ENCODE data around the gene HES6.
"Not testable (repeated sequence)": the region's sequence is repeated elsewhere in the genome, so short reads cannot be mapped to it uniquely, and the experiment has no call there.

The HES6 gene

DNA sequence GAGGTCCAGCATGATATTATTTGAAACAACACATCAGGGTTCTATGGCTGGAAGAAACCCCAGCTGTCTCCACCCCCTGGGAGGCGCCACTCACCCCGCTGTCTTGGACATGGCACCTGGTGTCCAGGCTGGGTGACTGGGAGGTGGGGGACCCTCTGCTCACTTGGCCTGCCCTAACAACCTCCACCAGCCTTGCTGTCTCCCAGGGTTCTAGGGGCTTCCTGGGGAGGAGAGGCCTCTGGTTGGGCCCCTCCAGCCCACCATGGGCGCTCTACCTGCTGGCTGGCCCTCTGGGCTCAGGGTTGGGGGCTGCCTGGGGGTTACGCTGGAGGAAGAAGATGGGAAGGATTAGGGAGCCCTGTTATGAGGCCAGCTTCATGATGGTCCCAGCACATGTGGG, 32.3 kb upstream of the HES6 start:
- DNase-seq = no peak

DNA sequence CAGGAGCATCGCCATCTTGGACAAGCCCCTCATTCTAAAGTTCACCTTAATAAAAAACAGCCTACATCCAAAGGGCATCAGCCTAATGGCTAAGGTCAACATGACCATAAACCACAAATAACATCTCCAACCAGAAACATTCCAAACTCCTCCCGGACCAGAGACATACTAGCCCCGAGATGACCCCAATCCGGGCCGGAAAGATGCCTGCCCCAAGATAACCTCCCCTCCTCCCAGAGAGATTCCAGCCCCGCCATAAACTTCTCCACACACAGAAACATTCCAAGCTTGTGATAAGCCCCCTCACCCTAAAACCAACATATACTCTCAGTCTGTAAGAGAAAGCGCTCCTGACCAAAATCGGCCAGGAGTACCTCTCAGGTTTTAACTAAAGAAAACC, 31.8 kb upstream of the HES6 start:
- DNase-seq = not testable (repeated sequence)

DNA sequence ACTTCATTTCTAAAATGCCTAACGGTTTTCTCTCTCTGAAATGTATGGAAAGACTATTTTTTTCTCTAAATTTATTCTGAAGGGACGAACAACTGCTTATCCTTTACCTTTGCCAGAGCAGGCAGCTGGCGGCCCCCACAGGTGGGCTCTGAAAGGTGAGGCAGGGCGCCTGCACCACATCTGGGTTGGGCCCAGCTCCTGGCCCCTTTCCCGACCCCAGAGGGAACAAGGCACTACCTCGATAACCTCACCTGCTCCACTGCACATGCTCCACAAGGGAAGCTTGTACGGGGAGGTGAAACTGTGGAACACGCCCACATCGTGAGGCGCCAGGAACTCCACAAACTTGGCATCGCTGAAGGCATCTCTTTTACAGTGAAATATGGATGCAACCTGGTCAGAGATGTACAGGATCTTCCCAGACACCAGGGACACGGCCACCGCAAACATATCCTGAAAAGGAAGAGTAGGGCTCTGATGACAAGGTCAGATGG, 31.3 kb upstream of the HES6 start:
- DNase-seq = no peak

DNA sequence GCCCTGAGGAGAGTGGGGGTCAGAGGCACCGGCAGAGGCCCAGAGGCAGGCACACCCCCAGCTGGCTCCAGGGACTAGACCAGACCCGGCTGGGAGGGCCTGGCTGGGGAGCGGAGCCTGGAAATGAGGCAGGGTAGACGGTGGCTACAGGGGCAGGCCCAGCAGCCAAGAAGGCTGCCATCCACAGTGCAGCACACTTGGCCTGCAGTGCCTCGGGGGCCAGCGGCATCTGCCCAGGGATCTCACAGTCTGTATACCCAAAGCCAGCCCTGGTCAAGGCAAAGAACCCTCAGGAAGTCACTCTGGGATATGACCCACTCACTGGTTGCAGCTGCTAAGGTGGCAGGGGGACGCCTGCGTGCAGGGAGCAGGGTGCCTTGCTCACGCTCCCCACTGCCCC, 30.8 kb upstream of the HES6 start:
- DNase-seq = no peak

DNA sequence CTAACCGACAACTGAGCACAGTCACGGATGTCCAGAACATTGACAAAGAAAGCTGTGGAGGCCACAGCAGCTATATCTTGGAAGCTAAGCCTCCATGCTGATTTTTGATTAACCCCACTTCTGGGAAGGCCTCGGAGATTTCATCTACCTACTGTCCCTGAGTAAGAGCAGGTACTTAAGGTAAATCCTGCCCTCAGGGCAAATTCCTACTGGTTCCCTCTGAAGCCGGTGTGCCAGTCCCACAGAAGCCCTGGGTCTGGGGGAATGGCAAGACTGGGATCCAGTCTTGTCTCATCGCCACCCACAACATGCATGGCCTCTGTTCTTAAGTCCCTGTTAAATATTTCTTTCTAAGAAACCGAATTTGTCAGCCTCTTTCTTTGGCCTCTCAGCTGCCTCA, 29.9 kb upstream of the HES6 start:
- DNase-seq = no peak

DNA sequence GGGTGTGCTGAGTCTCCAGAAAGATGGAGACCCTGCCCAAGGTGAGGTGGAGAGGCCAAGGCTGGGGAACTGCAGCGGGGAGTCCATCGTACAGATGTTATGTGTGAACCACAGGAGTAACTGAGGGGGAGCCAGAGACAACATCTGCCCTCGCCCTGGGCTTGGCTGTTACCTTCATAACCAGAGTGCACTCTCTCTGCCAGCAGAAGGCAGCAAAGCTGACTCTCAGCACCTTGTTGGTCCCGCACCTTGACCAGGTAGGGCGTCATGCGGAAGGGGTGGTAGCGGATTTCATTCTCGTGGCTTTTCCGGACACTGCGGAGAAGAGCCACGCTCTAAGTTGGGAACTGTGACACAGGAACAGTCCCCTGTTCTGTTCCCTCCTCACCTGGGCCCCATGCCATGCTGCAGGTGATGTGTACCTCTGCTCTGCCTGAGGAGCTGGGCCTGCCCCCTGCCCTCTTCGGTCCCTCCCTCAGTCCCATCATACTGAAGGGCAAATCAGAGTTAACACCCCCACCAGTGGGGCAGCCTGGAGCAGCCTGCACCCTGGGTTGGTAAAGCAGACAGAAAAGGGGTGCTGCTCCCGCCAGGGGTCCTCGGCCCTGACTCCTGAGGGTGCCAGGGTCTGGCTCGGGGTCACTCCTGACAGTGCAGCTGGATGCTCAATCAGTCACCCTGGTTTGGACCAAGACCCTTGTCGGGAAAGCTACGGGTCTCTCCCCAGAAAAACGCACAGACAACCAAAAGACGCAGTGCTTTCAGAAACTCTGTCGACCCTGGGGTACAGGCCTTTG, 28.2 kb upstream of the HES6 start:
- DNase-seq = no peak

DNA sequence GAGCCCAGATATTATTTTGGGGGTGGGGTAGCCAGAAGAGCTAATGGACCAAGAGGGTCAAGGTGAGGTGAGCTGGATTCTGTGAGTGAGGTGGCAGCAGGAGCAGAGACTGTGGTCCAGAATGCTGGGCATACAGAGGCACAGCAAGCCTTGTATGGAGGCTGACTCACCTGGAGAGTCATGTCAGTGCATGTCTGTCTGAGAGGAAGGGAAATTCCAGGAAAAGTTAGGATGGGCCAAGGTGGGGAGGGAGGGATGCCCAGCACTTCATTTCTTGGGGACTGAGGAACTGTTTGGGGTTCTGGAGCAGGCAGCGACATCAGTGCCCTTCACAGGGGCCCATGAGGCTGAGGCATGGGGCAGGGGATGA, 27.5 kb upstream of the HES6 start:
- no peak for DNase-seq

DNA sequence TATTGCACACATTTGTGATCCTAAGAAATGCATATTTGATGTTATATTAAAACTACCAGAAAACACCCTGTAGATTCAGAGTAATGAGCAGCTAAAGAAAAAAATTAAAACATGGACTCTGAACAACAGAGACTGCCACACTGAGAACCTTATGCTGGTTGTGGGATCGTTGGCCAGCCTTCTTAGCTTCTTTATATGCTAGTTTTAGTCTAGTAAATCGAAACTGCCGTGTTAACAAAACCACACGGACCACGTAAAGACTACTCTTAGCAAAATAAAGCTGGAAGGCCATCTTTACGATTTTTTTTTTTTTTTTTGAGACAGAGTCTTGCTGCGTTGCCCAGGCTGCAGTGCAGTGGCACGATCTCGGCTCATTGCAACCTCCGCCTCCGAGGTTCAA, 25.8 kb upstream of the HES6 start:
- DNase-seq = no peak

DNA sequence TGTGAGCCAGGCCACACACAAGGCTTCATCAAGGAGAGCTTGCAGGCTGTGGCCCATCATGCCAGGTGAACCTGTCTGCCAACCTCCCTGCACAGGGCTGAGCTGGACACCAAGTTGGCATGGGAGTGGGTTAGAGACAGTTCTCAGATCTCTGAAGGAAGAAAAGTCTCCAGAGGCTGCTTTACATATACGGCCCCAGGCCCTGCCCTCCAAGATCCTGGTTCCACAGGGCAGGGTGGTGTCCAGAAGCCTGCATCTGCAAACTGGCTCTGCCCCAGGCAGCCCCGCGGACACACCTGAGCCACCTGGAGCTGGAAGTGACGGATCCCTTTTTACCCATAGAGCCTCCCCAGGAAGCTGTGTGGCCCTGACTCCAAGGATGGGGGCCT, 24.2 kb upstream of the HES6 start:
- no peak for DNase-seq

DNA sequence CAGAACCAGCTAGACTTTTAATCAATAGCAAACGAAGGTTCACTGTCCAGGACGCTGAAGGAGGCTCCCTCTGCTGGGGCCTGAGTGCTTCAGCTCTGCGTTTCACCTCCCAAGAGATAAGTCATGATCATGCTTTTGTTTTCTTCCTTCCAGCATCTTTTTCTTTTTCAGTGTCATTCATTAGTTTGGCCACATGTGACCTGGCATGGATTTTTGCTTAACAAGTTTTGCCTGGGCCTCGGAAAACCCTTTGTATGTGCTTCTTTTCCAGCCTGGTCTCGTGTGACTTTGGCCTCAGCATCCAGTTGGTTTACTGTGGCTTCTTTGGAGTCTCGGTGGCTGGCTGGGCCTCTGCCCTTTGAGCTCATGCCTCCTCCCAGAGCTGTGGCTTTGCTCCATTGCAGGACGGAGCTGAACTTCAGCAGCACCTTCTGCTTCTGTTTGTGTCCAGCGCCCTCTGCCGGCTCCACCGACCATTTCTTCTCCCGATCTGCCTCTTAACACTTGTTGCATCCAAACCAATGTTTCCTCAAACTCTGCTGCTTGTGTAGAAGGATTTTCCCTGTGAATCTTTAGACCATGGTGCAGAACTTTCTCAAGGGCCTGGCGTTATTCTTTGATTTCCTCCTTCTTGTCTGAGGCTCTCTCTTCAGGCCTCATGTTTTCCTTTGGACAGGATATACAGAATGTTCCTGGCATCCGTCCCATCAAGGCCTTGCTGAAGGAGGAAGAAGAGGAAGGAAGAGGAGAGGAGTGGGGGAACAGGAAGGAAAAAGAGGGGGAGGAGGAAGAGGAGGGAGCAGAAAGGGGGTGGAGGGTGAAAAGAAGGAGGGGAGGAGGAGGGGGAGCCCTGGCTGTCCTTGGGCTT, 23.6 kb upstream of the HES6 start:
- peak; percentile 92 for DNase-seq

DNA sequence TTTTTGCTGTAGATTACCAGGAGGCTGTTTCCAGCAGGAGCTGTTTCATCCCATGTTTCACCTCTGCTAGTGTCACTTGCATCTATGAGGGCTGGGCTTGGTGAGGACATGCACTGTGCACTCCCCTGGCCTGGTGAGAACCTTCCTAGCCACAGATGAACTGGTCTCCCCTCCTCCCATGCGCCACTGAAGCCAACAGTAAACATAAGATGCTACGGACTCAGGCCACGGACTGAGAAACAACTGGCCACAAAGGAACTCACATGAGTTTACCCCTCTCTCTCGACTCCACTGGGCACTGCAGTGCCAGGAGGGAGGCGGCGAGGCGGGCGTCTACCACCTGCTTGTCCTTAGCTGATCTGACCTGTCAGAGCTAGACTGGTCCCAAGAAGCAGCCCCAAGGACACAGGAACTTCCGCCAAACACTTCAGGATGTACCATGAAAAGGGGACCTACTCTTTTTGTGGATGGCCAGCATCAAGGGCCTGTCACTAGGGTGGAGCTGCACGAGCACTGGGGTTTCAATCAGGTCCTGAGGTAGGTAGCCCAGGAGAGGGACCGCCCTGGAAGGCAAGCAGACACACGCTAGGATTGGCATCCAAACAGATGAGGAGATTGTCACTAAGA, 22.8 kb upstream of the HES6 start:
- no peak for DNase-seq

DNA sequence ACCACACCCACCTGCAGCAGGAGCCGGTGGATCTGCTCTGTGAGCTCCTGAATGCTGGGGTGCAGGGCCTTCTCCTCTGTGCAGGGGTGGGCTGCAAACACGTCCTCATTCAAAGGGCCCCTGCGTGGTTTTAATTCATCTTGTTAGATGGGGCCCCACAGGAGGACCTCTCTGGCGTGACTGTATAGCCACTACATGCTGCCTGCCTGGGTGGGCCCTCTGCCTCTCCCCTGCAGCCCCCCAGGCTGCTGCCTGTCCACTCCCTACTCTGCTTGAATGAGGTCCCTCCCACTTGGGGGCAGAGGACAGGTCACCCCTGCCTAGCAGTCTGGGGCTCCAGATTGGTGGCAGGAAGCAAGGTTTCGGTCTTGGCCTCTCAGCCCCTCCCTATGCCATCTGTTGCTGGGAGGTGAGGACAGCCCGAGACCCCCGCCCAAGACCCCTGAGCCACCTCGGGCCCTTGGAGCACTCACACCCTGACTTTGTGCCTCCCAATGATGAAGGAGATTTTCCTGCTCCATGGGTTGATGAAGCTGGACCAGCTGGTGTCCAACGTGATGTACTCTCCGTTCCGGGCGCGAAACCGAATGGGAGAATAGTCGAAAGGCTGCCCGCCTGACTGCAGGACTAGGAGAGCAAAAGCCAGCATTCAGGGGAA, 22.0 kb upstream of the HES6 start:
- DNase-seq = no peak

DNA sequence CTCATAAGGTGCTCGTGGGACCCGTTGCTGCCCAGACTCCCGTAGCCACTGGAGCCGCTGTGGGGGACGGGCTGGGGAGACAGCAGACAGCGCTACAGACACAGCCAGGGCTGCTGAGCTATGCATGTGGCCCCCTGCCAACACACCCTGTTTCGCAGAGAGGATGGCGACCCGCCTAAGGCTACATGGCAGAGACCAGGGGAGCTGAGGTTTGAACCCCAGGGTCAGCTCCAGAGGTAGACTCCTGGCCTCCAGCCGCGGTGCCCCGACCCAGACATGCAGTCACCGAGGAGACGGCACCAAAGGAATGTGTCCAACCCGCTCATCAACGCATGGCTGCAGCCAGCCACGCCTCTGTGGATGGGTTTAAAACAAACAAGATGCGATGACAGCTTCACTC, 21.0 kb upstream of the HES6 start:
- no peak for DNase-seq

DNA sequence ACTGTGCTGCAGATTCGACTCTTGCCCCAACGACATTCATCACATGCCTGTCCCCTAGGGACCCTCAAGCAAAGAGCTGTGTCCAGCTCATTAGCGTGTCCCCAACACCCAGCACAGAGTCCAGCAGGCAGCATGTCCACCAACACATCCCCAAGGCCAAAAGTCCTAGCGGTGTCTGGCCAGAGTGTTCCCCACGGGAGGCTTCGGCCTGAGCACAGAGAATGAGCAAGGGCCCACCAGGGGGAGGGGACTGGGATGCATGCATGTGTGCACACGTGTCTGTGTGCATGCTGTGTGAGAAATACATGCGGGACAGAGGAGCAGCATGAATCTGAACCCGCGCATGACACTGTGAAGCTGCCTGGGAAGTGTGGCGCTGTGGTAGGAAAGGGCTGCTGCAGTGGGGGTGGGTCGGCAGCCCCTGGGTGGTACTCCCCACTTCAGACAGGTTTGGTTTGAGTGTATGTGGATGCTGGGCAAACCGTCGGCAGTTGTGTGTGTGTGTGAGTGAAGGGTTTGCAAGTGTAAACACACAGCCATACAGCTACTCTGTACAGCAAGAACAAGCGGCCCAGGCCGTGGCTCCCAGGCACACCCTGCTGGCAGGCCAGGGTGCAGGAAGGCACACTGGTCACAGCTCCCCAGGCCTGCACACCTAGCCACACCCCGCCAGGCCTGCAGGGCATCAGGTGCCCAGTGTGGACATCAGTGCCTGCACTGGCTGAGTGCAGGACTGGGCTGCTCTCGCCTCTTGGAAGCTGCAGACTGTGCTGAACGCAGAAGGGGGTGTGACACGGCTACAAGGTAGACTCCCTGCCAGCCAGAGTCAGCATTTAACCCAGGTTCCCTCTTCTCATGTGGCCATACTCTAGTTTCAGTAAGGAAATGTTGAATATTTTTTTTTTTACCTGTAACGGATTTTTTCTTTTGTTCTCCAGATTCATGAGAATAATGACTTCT, 19.5 kb upstream of the HES6 start:
- no peak for DNase-seq

DNA sequence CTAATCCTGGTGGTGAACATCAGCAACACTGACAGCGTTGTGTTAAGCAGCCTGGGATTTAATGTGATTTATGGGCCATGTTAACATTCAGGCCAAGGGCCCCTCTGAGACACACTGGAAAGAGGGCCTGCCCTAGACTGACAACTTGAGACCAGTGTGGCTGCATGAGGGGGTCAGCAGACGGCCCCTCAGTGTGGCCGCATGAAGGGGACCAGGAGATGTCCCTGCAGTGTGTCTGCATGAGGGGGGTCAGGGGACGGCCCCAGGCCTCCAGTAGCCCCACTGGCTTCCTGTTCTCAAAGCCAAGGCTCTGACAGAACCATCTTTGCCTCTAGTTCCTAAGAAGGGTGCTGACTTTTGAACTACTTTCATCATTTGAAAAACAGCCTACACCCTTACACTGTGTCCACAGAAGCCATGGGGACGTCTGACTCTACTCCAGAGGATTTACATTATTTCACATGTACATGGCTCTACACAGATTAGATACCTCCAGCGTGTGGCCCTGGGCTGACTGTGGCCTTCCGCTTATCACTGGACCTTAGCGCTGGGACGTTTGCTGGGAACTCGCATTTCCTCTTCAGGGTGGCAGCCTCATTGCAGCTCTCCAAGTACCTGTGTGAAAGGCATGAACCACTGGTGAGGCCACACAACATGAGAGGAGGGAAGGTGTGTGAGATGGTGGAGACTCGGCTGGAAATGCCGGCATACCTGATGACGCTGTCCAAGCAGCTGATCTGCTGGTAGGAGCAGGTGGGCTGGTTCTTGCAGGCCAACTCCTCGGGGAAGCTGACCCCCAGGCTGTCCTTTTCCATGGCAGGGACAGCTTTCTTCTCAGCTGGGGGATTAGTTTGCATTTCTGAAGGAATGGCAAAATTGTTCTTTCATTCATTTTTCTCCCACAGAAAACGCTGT, 18.2 kb upstream of the HES6 start:
- no peak for DNase-seq

DNA sequence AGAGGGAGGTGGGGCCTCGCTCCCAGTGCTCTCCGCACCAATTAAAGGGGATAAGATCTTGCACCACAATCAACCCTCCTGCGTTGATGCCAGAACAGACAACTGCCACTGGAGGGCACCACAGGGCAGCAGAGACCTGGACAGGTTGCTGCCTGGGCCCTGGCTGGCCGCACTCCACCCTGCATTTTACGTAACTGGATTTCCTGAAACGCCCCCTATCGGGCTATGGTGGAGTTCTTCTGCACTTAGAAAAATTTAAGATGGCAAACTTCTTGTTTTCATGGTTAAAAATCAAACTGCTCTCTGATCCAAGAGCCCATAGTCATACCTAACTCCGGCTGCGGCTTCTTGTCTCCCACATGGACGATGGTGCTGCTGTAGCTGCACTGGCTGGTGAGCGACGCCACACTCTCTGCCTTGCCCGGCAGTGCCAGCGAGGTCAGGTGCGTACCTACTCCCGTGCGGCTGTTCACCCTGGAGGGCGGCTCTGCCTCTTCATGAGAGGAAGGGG, 16.8 kb upstream of the HES6 start:
- DNase-seq = no peak

DNA sequence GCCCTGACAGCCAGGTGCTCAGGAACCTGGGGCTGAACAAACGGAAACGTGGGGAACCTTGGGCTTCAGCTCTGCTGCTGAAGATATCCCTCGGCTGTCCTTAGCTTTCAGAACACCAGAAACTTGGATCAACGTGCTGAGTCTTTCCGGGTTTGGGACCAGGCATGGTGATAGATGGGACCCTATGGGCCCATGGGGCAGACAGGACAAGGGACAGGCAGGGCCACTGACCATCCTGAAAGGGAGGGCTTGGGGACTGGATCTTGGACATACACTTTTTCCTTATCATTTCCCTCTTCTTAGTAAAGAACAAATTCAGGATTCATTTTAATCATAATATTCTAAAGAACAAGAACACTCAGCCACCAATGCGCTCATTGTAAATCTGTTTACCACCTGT, 16.3 kb upstream of the HES6 start:
- DNase-seq = no peak

DNA sequence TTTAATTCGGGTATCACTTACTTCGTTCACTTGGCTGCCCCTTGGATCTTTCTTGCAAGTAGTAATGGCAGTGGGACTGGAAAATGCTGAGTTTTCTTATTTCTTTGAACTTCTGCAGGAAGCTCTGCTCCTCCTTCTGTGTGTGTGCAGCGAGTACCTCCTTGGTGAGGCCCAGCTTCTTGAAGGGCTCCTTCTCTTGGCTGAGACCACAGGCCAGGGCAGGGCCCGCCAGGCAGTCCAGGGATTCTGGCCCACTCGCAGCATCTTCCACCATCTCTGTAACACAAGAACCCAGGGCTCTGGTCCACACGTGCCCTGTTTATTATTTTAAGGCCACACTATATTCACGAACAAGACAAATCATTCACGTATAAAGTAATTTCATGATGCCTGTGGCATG, 15.8 kb upstream of the HES6 start:
- no peak for DNase-seq

DNA sequence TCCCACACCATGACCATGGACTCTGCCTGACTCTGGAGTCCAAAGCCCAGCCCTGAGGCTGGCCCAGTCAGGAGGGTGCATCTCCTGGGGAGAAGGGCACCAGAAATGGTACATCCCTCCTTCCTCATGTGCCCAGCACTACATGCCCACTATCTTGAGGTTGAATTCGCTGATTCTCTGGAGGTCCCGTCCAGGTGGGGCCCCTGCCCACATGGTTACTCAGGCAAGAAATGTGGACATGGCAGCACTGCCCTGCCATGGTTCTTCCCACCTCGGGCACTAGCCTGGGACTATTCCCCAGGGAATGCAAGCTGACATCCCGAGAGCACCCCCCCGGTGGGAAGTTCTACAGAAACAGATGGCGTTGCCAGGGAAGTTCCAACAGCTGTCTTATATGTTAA, 15.3 kb upstream of the HES6 start:
- no peak for DNase-seq

DNA sequence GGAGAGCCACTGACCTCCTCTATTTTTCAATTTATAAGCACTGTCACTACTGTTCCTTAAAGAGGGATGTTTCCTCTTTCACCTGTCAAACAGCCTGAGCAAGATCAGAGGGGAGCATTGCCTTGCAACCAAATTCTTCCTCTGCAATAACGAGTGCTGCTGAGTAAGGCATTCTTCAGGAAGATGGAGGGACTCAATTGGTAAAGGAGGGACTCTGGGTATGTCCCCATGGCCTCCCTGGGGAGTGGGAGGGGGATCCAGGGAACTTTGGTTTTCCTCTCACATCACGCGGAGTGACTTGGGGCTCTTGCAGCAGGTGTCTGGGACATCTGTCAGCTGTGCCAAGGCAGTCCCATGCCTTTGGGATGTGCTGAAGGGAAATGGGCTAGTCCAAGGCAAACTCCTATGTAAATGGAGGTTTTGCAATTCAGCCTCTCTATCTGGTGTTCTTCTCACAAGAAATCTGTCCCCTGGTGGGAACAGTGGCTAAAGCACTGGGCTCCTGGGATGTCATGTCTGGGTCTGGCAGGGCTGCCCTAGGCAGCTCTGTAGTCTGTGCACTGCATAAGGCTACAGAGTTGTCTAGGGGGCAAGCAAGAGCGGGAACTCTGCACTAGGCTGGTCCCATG, 14.4 kb upstream of the HES6 start:
- no peak for DNase-seq

All from midbrain (tissue), 1 donor.